ENCODE data around the gene CRTC3.

Gene CRTC3

GRCh38 chr15:90674476-90674875, 144.8 kb downstream of the CRTC3 start:
- H3K18ac ChIP-seq (ENCODE audit: low read length): no peak overlapping the region
- WGBS, 2 donors (ENCODE audit: extremely low coverage in 2 of 2, insufficient read length in 2 of 2, insufficient replicate concordance in 1 of 2): no CpG with 5 or more reads among the region's 3 CpGs

GRCh38 chr15:90675464-90675863, 145.7 kb downstream of the CRTC3 start:
- Histone ChIP-seq H3K4me3 (ENCODE audit: low read length in 2 of 2) (no peak overlapping the region), H3K9me3 (replicated peaks in 1 of 2; ENCODE audit: control insufficient read depth in 2 of 2, insufficient read depth in 1 of 2, low read depth in 1 of 2, low read length in 2 of 2) (no peaks in the 10 kb centered on the region), H3K79me1 (ENCODE audit: low read depth, low read length) (no peaks in the 10 kb centered on the region), H2BK12ac (ENCODE audit: low read length) (no peak overlapping the region), H4K8ac (ENCODE audit: low read depth, low read length) (no peak overlapping the region), H2AK5ac (ENCODE audit: low read depth, low read length) (no peak overlapping the region), H3K27ac (replicated peaks; ENCODE audit: low read length) (no peak overlapping the region), H2BK15ac (ENCODE audit: low read length) (no peak overlapping the region), H2AFZ (ENCODE audit: low read length) (no peak overlapping the region), H3K4me1 (ENCODE audit: control insufficient read depth in 2 of 2, insufficient read depth in 1 of 2, low read depth in 1 of 2, low read length in 2 of 2) (no peaks in the 10 kb centered on the region), H3K23ac (ENCODE audit: low read depth, low read length, poor library complexity) (no peak overlapping the region), H4K91ac (ENCODE audit: low read depth, low read length, poor library complexity) (no peak overlapping the region), H2BK5ac (ENCODE audit: low read length) (no peak overlapping the region), H3K27me3 (ENCODE audit: control insufficient read depth in 3 of 3, insufficient read depth in 3 of 3, low read depth in 1 of 3, low read length in 3 of 3) (no peaks in the 10 kb centered on the region), H3K36me3 (replicated peaks in 1 of 2; ENCODE audit: control insufficient read depth in 2 of 2, insufficient read depth in 2 of 2, low read length in 2 of 2) (no peaks in the 10 kb centered on the region), H3K14ac (ENCODE audit: low read length) (no peak overlapping the region), H3K9ac (ENCODE audit: low read depth, low read length, poor library complexity) (no peak overlapping the region), H3K18ac (ENCODE audit: low read length) (no peak overlapping the region), H2BK120ac (ENCODE audit: low read depth, low read length) (no peak overlapping the region), H3K4ac (ENCODE audit: low read length) (no peak overlapping the region), H3K4me2 (ENCODE audit: insufficient read depth, low read length, poor library complexity, severe bottlenecking) (no peak overlapping the region)
- WGBS, 2 donors (ENCODE audit: extremely low coverage in 2 of 2, insufficient read length in 2 of 2, insufficient replicate concordance in 1 of 2): no CpG with 5 or more reads among the region's 5 CpGs
- DNase-seq (ENCODE audit: low spot score): no peak

More at GRCh38 chr15:90674476-90674875, 144.8 kb downstream of the CRTC3 start:
- Histone ChIP-seq H3K27ac (replicated peaks; ENCODE audit: low read length) (no peak overlapping the region), H3K27me3 (ENCODE audit: control insufficient read depth in 3 of 3, insufficient read depth in 3 of 3, low read depth in 1 of 3, low read length in 3 of 3) (no peaks in the 10 kb centered on the region), H3K4ac (ENCODE audit: low read length) (no peak overlapping the region), H3K4me1 (ENCODE audit: control insufficient read depth in 2 of 2, insufficient read depth in 1 of 2, low read depth in 1 of 2, low read length in 2 of 2) (no peaks in the 10 kb centered on the region), H3K14ac (ENCODE audit: low read length) (no peak overlapping the region), H2BK5ac (ENCODE audit: low read length) (no peak overlapping the region), H2BK15ac (ENCODE audit: low read length) (no peak overlapping the region), H3K4me2 (ENCODE audit: insufficient read depth, low read length, poor library complexity, severe bottlenecking) (no peak overlapping the region), H3K4me3 (ENCODE audit: low read length in 2 of 2) (no peak overlapping the region), H3K9ac (ENCODE audit: low read depth, low read length, poor library complexity) (no peak overlapping the region), H4K91ac (ENCODE audit: low read depth, low read length, poor library complexity) (no peak overlapping the region), H3K23ac (ENCODE audit: low read depth, low read length, poor library complexity) (no peak overlapping the region), H2AFZ (ENCODE audit: low read length) (no peak overlapping the region), H3K36me3 (replicated peaks in 1 of 2; ENCODE audit: control insufficient read depth in 2 of 2, insufficient read depth in 2 of 2, low read length in 2 of 2) (no peaks in the 10 kb centered on the region), H3K9me3 (replicated peaks in 1 of 2; ENCODE audit: control insufficient read depth in 2 of 2, insufficient read depth in 1 of 2, low read depth in 1 of 2, low read length in 2 of 2) (no peaks in the 10 kb centered on the region), H4K8ac (ENCODE audit: low read depth, low read length) (no peak overlapping the region), H2BK12ac (ENCODE audit: low read length) (no peak overlapping the region), H3K79me1 (ENCODE audit: low read depth, low read length) (no peaks in the 10 kb centered on the region), H2AK5ac (ENCODE audit: low read depth, low read length) (no peak overlapping the region), H2BK120ac (ENCODE audit: low read depth, low read length) (no peak overlapping the region)
- no peak for DNase-seq (ENCODE audit: low spot score)

GRCh38 chr15:90677807-90678790, 148.4 kb downstream of the CRTC3 start:
- WGBS, 2 donors (ENCODE audit: extremely low coverage in 2 of 2, insufficient read length in 2 of 2, insufficient replicate concordance in 1 of 2): no CpG with 5 or more reads among the region's 12 CpGs
- Histone ChIP-seq H3K9ac (ENCODE audit: low read depth, low read length, poor library complexity) (no peak overlapping the region), H3K18ac (ENCODE audit: low read length) (no peak overlapping the region)

DNA sequence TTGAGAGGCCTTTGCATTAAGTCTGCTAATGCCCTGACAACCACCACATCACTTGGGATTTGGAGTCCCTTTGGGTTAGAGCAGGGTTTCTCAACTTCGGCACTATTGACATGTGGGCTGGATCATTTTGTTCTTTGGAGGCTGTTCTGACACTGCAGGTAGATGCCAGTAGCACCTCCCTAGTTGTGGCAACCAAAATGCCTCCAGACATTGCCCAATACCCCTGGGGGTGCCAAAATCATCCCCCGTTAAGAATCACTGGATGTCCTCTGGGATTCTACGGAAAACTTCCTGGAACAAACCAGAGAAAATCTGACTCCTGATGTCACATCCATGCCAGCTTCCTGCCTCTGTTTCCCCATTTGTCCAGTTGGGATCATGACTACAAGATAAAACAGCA, 150.2 kb downstream of the CRTC3 start:
- Histone ChIP-seq H4K91ac (ENCODE audit: low read depth, low read length, poor library complexity) (no peak overlapping the region), H2BK5ac (ENCODE audit: low read length) (no peak overlapping the region), H3K36me3 (replicated peaks in 1 of 2; ENCODE audit: control insufficient read depth in 2 of 2, insufficient read depth in 2 of 2, low read length in 2 of 2) (no peaks in the 10 kb centered on the region), H3K27ac (replicated peaks; ENCODE audit: low read length) (no peak overlapping the region), H4K8ac (ENCODE audit: low read depth, low read length) (no peak overlapping the region), H3K9me3 (replicated peaks in 1 of 2; ENCODE audit: control insufficient read depth in 2 of 2, insufficient read depth in 1 of 2, low read depth in 1 of 2, low read length in 2 of 2) (no peaks in the 10 kb centered on the region), H3K79me1 (ENCODE audit: low read depth, low read length) (no peaks in the 10 kb centered on the region), H3K4me3 (ENCODE audit: low read length in 2 of 2) (no peak overlapping the region), H3K27me3 (ENCODE audit: control insufficient read depth in 3 of 3, insufficient read depth in 3 of 3, low read depth in 1 of 3, low read length in 3 of 3) (no peaks in the 10 kb centered on the region), H2BK120ac (ENCODE audit: low read depth, low read length) (no peak overlapping the region), H3K4ac (ENCODE audit: low read length) (no peak overlapping the region), H2BK12ac (ENCODE audit: low read length) (no peak overlapping the region), H3K23ac (ENCODE audit: low read depth, low read length, poor library complexity) (no peak overlapping the region), H3K18ac (ENCODE audit: low read length) (no peak overlapping the region), H3K4me2 (ENCODE audit: insufficient read depth, low read length, poor library complexity, severe bottlenecking) (no peak overlapping the region), H3K14ac (ENCODE audit: low read length) (no peak overlapping the region), H3K9ac (ENCODE audit: low read depth, low read length, poor library complexity) (no peak overlapping the region), H2AFZ (ENCODE audit: low read length) (no peak overlapping the region), H2BK15ac (ENCODE audit: low read length) (no peak overlapping the region), H3K4me1 (ENCODE audit: control insufficient read depth in 2 of 2, insufficient read depth in 1 of 2, low read depth in 1 of 2, low read length in 2 of 2) (peaks cover 0 to 2% of the 10 kb centered on the region in 2 donors), H2AK5ac (ENCODE audit: low read depth, low read length) (no peak overlapping the region)
- no CpG with 5 or more reads among the region's 3 CpGs for WGBS, 2 donors (ENCODE audit: extremely low coverage in 2 of 2, insufficient read length in 2 of 2, insufficient replicate concordance in 1 of 2)
- no peak for DNase-seq (ENCODE audit: low spot score)

More at GRCh38 chr15:90677807-90678790, 148.4 kb downstream of the CRTC3 start:
- no peak overlapping the region for H4K91ac ChIP-seq (ENCODE audit: low read depth, low read length, poor library complexity)
- no peak for DNase-seq (ENCODE audit: low spot score)
- H3K27ac ChIP-seq (replicated peaks; ENCODE audit: low read length): no peak overlapping the region
- H2AFZ ChIP-seq (ENCODE audit: low read length): no peak overlapping the region
- H3K4ac ChIP-seq (ENCODE audit: low read length): no peak overlapping the region
- H3K9me3 ChIP-seq (replicated peaks in 1 of 2; ENCODE audit: control insufficient read depth in 2 of 2, insufficient read depth in 1 of 2, low read depth in 1 of 2, low read length in 2 of 2): no peaks in the 10 kb centered on the region
- H2BK120ac ChIP-seq (ENCODE audit: low read depth, low read length): no peak overlapping the region
- no peak overlapping the region for H2BK15ac ChIP-seq (ENCODE audit: low read length)
- H2BK5ac ChIP-seq (ENCODE audit: low read length): no peak overlapping the region
- no peak overlapping the region for H2BK12ac ChIP-seq (ENCODE audit: low read length)
- no peaks in the 10 kb centered on the region for H3K36me3 ChIP-seq (replicated peaks in 1 of 2; ENCODE audit: control insufficient read depth in 2 of 2, insufficient read depth in 2 of 2, low read length in 2 of 2)
- H3K4me3 ChIP-seq (ENCODE audit: low read length in 2 of 2): no peak overlapping the region
- no peak overlapping the region for H3K14ac ChIP-seq (ENCODE audit: low read length)
- H2AK5ac ChIP-seq (ENCODE audit: low read depth, low read length): no peak overlapping the region
- H3K27me3 ChIP-seq (ENCODE audit: control insufficient read depth in 3 of 3, insufficient read depth in 3 of 3, low read depth in 1 of 3, low read length in 3 of 3): no peaks in the 10 kb centered on the region
- no peak overlapping the region for H4K8ac ChIP-seq (ENCODE audit: low read depth, low read length)
- no peaks in the 10 kb centered on the region for H3K79me1 ChIP-seq (ENCODE audit: low read depth, low read length)
- H3K4me2 ChIP-seq (ENCODE audit: insufficient read depth, low read length, poor library complexity, severe bottlenecking): no peak overlapping the region
- H3K4me1 ChIP-seq (ENCODE audit: control insufficient read depth in 2 of 2, insufficient read depth in 1 of 2, low read depth in 1 of 2, low read length in 2 of 2): no peaks in the 10 kb centered on the region
- H3K23ac ChIP-seq (ENCODE audit: low read depth, low read length, poor library complexity): no peak overlapping the region
